NCI-H146 treated with DMSO at 0.1 percent for 48 hours (cell line): ENCODE data around the gene DUSP14.
"Not testable (repeated sequence)": the region's sequence is repeated elsewhere in the genome, so short reads cannot be mapped to it uniquely, and the experiment has no call there.

Experiments
- DNase-seq: peaks from one replicate; lab custom pipeline; 2025; ENCODE audit not compliant: unreplicated experiment; lab: John Stamatoyannopoulos, UW

DUSP14 gene

DNA sequence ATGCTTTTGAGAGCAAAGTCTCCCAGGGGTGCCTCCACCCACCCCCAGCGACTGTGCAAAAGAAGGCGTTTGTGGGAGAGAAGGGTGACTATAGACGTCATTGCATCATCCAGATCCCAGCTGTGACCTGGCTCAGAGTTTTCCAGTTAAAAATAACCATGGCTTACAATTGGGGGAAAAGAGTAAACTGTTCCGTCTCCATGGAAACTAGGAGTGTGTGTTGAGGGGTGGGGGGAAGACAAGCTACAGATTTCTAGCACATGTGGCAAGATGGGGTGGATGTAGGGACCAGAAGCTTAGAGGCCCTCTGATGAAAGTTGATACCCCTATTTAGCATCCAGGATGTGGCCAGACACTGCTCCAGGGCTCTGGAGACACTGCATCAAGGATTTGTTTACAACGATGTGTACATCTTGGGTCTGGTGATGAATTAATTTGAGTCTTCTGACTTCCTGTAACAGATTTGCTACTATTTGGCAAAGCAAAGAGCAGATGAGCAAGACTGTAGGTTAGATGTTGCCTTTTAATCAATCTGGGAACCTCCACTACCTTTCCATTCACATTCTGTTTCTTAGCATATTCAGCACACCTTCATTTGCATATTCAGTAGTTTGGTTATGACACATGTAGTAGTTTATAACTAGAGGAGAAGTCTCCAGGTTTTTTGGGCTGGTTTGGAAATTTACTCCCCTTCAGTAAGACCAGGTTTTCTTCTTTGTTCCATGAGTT, 6.2 kb upstream of the DUSP14 start:
- DNase-seq: no peak

DNA sequence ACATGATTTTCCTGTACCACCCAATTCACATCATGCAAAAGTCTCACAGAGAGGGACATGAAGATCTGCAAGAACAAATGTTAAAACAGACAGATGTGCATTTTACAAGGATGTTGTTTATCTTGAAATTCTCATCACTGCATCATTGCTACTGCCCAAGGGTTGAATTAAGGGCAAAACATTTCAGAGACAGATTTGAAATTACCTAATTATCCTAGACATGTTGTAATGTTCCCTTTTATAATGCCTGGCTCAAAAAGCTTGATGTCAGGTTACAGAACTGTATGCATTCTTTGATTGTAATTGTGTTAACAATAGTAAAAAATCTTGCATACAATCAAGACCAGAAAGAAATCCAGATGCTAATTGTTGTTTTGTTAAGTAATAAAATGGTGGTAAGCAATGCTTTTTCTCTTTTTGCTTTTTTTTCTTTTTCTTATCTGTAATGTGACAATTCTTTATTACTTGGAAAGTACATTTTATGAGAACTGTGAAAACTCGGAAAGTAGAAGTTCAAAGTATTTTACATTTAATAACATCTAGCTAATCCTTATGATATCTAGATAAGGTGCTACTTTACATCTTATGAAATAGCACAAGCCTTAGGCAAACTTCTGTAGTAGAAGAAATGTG, 3.6 kb upstream of the DUSP14 start:
- no peak for DNase-seq

DNA sequence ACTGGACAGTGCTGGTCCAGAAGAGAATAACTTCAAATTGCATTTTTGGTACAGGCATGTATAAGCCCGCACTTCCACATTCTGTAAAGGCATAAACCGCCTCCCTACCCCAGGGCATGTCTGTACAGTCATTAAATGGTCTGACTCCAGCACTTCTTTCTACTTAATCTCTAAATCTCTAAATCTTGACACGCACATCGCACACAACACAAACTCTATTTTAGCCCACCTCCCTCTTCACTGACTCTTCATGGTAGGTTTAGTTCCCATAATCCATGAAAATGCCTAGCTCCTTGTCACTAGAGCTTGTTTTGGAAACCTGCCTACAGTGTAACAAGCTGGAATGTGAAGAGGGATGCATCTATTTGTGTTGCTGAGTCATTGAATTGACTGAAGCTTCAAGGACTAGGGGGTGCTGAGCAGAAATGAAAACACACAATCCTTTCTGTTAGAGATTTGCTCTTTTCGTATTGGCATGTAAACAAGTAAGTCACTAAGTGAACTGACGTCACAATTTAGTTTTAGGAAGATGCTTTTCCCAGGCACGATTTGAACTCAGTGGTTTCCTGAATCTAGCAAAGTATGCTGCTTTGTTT, 1.6 kb upstream of the DUSP14 start:
- DNase-seq: no peak

DNA sequence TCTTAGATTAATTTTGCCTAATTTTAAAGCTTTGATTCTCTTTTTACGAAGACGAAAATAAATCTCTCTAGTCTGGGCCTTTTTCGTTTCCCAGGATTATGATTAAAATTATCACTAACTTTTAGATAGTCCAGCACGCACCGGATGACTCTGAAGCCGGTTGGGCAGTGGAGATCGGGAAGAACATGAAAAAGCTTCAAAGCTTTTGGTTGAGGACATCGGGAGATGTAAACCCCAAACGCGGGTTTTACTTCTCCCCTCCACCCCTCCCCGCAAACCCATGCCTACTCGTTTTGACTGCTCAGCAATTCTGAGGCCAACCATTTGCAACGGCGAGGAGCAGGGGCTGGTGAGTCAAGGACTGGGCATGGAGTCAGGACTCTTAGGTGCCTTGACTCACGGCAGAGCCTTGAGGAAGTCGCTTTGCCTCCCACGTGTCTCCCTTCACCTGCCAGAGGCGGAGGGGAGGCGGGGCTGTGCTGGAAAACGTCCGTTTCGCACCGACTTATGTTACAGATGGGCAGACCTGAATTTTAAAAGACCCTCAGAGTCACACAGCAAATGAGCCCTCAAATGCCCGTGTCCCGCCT, 989 bp upstream of the DUSP14 start:
- DNase-seq: peak; percentile 37

DNA sequence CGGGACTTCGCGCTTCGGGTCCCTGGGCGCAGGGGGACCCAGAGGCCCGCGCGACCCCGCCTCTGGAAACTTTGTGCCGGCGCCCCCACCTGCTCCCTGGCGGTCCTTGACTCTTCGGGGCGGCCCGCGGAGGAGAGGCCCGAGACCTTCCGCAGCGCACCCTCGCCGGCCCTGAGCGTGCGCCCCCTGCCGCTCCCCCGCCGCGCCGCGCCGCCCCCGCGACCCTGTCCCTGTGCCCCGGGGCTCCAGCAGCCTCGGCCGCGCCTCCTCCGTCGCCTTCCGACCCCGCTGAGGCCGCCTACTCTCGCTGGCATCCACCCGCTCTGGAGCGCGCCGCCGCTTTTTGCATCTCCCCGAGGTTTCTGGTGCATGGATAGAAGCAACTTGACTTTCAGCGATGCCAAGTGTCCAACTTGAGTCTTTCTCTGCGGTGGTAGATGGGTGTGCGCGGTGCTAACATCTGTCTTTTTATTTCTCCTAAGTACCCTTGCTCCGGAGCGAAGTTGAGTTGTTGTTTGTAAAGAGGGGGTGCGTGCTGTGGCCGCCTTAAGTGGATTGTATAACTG, 414 bp downstream of the DUSP14 start:
- peak; percentile 43 for DNase-seq

DNA sequence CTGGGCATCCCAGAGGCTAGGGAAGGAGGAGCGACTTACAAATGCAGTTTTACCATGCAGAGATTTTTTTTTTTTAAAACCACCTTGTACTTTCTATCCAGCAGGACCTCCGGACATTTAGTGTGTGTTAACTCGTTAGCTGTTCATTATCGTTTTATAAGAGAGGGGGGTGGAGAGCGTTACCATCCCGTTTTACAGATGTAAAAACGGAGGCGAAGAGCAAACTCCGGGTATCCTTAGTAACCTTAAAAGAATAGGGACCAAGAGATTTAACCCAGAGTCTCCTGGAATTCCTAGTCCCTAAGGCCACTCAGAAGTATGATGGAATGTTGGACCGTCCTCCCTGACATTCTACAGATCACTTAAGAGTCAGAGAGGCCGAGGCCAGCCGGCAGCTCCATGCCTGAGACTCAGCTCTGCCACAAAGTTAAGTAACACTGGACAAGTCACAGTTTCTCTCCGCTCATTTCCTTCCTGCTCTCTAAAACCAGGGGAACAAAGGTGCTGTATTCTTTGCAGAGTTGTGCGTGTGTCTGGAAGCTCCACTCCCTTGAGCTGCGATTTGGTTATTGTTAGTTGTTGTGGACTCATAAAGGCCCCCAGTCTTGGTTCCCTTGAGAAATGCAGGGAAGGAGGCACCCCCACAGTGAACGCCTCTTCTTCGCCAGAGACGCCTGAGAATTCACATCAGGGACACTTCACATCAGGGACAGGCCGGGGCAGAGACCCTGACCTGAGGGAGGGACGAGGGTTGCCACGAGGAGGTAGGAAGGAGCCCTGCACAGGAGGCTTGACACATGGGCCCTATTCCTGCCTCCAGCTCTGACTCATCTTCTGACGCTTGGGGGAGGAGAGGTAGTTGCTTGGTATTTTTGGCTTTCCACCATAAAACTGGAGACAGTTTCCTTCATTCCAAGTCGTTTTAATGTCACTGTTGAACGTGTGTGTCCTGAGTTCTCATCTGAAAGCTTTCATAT, 1.2 kb downstream of the DUSP14 start:
- DNase-seq: no peak

DNA sequence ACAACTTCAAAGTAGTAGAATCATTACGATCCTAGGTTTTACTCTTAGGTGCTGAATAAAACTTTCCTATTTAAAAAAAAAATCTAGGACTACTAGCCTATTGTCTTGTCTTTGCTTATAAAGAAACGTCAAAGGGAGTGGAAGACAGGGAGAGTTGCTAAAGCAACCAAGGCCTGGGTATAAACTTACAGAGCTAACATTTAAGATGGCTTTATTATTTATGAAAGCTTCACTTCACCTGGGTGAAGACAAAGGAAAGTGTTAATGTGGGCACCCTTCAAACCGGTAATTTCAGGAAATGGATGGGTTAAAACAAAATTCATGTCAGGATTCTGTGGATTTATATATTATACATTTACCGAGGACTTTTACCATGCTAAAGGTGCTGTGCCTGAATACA, 2.5 kb downstream of the DUSP14 start:
- DNase-seq: no peak

DNA sequence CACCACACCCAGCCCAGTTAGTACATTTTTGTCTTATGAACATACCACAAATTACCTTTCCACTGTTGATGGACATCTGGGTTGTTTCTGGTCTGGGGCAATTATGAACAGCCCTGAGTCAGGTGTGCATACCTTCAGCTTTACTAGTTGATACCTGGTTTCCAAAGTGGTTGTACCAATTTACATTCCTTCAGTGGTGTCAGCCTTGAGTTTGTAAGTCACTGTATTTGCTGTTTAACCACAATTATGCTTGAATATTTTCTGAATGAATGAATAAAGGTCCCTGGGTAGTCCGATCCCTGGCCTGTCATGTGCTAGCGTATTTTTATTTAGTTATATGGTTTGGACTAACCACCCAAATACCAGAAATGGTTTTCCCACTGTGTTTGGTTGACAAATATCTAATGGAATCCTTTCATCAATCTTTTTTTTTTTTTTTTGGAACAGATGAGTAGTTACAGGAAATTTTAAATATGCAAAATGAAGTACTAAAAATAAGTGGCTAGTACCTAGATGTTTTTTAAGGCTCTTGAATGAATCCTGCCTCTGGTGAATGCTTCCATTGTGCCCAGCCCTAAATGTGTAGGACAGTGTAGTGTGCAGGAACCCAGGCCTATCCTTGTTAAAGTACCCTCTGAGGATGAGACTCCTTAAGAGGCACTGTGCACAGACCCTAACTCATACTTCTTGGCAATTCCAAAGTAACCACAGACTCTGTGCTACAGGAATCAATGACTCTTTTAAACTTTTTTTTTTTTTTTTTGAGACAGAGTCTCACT, 3.7 kb downstream of the DUSP14 start:
- DNase-seq: no peak

DNA sequence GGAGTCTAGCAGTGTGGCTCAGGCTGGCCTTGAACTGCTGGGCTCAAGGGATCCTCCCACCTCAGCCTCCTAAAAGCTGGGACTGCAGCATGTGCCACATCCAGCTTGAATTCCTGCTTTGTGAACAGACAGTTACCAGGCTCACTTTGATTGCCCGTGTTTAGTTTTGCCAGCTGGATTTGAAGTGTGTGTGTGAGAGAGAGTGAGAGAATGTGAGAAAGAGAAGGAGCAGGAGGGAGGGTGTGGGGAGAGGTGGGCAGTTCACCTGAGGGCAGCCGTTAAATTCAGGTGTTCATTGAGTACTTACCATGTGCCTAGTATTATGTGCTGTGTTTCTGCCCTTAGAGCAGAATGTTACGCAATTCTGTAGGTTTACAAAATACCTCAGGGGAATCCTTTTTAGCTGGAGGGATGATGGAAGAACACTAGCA, 4.7 kb downstream of the DUSP14 start:
- no peak for DNase-seq

DNA sequence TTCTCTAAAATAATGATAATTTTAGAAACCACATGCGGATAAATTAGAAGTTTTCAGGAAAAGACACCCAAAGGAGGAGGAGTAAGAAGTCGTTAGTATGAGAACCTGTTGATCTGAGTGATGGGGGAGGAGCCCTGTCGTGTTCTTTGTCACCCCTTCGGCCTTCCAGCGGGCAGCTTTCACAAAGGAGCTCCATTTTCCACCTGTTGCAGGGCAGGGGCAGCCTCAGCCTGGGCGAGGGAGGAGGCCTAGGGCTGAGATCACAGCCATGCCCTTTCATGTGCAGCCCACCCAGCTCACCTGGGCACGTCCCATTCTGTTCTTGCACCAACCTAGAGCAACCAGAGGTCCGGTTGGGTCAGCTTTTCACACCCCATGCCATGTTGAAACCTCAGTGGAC, 5.3 kb downstream of the DUSP14 start:
- DNase-seq: no peak

DNA sequence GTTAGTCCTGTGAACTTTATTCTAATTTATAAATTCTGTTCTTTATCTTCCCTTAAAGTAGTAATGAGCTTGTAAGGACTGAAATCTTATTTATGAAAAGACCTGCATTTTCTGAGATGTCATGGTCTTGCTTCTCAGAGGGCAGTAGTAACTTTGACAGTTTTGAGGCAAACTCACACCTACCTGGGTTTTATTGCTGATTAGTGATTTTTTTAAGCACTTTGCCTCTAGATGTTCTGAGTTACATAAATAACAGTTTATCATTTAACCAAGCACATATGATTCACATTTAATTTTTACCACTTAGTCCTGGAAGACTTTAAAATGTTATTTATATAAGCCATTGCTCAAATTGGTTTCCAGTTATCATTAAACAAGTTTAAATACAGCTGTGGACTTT, 10.7 kb downstream of the DUSP14 start:
- no peak for DNase-seq

DNA sequence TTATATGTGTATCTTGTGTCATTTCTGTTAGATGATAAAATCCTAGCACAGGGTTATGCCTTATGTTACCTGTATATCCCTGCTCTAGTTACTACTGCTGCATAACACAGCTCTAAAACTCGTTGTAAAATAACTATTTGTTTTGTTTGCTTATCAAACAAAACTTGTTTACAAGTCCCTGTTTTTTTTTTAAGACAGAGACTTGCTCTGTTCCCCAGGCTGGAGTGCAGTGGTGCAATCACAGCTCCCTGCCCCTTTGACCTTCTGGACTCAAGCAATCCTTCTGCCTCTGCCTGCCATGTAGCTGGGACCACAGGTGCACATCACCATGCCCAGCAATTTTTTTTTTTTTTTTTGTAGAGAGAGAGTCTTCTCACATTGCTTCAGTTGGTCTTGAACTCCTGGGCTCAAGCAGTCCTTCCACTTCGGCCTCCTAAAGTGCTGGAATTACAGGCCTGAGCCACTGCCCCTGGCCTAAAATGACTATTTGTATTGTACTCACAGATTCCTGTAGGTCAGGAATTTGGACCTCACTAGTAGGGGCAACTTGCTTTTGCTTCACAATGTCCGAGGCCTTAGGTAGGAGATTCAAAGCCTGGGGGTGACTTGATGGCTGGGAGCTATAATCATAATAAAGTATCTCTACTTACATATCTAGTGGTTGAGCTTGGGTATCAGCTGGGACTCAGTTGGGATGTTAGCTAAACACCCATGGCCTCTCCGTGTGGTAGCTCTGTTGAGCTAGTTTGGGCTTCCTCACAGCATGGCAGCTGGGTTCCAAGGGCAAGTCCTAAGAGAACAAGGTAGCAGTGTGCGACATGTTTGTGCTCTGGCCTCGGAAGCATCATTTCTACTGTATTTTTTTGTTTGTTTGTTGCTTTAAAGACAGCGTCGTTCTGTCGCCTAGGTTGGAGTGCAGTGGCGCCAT, 12.6 kb downstream of the DUSP14 start:
- no peak for DNase-seq

DNA sequence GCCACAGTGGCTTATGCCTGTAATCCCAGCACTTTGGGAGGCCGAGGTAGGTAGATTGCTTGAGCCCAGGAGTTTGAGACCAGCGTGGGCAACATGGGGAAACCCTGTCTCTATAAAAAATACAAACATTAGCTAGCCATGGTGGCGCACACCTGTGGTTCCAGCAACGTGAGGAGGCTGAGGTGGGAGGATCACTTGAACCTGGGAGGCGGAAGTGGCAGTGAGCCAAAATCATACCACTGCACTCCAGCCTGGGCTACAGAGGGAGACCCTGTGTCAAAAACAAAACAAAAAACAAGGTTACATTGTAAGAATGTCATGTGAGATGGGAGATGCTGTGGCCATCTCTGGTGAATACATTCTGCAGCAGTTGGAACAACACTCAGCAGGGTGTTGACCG, 13.5 kb downstream of the DUSP14 start:
- DNase-seq: no peak

DNA sequence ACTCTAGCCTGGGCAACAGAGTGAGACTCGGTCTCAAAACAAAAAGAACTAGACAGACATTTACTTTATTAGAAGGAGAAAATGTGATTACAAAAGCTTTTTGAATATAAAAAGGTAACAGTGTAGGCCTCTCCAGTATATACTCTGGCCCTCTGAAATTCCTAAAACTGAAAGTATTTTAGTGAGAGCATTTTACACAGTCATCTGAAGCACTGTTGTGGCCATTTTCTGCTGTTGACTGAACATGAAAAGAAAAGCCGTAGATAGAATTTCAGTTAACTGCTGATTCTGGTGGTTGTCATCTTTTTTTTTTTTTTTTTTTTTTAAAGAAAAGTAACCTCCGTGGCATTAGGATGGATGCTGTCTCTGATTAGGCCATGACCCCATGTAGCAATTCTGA, 15.6 kb downstream of the DUSP14 start:
- no peak for DNase-seq

DNA sequence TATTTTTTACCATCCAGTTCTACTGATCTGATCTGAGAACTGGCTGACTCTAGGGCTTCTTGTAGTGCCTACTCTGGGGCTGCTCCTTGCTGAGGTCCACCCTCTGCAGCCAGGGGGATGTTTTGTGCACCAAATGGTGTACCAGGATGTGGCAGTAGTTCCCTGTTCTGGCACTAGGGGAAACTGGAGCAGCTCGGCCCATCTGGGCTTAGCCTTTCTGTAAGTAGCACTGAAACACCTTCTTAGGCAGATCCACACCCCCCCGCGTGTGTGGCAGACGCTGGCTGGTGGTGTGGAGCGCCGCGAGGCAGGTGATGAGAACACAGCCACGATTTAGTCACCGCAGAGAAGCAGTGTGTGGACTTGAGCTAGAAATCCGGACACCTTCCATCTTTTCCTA, 17.0 kb downstream of the DUSP14 start:
- DNase-seq: no peak

DNA sequence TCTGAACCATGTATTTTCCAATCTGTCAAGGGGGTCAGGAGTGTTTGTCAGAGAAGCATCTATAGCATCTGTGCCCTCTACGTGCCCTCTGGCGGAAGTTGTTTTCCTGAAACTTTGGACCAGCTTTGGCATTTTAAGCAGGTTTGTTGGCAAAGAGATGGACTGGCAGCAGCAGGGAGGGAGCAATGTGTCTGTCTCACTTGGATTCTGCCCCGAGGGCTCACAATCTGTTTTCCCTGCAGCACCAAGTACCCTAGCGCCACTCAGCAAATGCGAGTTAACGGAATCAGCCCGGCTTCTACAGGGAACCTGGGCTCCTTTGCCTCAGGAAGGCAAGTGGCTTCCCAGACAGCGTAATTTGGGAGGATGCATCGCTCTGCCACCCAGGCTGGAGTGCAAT, 17.4 kb downstream of the DUSP14 start:
- no peak for DNase-seq

DNA sequence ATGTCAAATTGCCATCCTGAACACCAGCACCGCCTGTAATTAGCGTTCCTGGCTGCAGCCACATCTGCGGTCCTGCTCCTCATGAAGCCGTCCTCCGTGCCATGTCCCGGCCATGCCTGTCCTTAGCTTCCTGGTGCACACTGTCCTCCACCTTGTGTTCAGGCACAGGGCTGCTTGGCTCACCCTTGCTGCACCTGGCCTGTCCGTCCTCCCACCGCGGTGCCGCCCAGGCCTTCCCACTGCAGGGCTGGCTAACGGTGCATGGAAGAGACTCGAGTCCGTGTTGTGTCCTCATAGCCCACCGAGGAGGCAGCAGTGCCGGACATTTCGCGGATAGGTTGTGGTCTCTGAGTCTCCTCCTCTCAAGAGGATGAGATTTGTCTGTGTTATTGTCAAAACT, 20.4 kb downstream of the DUSP14 start:
- DNase-seq: no peak

DNA sequence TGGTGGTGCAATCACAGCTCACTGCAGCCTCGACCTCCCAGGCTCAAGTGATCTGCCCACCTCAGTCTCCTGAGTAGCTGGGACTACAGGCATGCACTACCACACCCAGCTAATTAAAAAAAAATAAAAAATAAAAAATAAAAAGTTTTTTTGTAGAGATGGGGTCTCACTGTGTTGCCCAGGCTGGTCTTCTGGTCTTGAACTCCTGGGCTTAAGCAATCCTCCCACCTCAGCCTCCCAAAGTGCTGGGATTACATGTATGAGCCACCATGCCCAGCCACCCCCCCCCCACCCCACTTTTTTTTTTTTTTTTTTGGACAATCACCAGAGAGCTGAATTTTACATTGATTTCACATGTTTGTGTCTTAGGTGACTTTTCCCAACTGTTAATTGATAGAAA, 22.0 kb downstream of the DUSP14 start:
- DNase-seq: not testable (repeated sequence)
